ENCODE data around the gene SPECC1L. TPM values are rescaled to one million over a fixed set of nuclear protein-coding genes. Genes with fewer than 3 reads are reported as not detected.
A peak's percentile ranks its signal among the peaks of the same experiment; 100 is the strongest.

The SPECC1L gene
- total RNA-seq, 1 donor from 2014 or later: 69.2 TPM

DNA sequence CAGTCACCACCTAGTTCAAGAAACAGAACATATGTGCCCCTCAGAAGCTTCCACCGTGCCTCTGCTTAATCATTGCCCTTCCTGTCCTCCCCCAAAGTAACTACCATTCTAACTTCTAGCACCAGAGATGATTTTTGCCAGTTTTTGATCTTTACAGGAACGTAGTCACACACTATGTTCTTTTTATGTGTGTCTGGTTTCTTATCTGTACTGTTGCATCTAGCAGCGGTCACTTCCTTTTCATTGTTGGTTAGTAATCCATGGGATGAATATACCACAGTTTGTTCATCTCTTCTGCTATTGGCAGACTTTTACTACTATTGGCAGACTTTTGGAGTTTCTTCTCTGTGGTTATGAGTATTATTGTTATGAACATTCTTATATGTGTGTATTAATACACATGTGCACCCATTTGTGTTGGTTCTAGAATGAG, 34.6 kb downstream of the SPECC1L start:
- no peaks in the 10 kb centered on the region for H3K9me3 ChIP-seq (ENCODE audit: insufficient read depth, low read depth, low read length)
- H3K79me2 ChIP-seq (ENCODE audit: insufficient read depth, low read length): peaks cover 65% of the 10 kb centered on the region
- no peak overlapping the region for H3K27ac Mint-ChIP-seq (ENCODE audit: unreplicated experiment)
- H3K27me3 Mint-ChIP-seq (ENCODE audit: low read depth, unreplicated experiment): no peaks in the 10 kb centered on the region
- H3K4me2 ChIP-seq (ENCODE audit: low read length): peak overlapping the region; percentile 30
- no peak overlapping the region for H3K27ac ChIP-seq (ENCODE audit: low read depth, low read length)
- H3K4me1 Mint-ChIP-seq (ENCODE audit: low read depth, unreplicated experiment): peaks cover 30% of the 10 kb centered on the region
- TF ChIP-seq, protein P1, sequence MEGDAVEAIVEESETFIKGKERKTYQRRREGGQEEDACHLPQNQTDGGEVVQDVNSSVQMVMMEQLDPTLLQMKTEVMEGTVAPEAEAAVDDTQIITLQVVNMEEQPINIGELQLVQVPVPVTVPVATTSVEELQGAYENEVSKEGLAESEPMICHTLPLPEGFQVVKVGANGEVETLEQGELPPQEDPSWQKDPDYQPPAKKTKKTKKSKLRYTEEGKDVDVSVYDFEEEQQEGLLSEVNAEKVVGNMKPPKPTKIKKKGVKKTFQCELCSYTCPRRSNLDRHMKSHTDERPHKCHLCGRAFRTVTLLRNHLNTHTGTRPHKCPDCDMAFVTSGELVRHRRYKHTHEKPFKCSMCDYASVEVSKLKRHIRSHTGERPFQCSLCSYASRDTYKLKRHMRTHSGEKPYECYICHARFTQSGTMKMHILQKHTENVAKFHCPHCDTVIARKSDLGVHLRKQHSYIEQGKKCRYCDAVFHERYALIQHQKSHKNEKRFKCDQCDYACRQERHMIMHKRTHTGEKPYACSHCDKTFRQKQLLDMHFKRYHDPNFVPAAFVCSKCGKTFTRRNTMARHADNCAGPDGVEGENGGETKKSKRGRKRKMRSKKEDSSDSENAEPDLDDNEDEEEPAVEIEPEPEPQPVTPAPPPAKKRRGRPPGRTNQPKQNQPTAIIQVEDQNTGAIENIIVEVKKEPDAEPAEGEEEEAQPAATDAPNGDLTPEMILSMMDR (IDR thresholded peaks at IDR 0.05; ENCODE audit: insufficient read depth, low read depth, low read length): no peak
- TF ChIP-seq EZH2 (IDR thresholded peaks at IDR 0.05; ENCODE audit: insufficient read depth, low read length): no peak
- H3K27me3 ChIP-seq (ENCODE audit: insufficient read depth, low read length): no peaks in the 10 kb centered on the region
- H4K20me1 ChIP-seq (ENCODE audit: insufficient read depth, low read length): peaks cover 66% of the 10 kb centered on the region
- no peak overlapping the region for H3K4me3 Mint-ChIP-seq (ENCODE audit: unreplicated experiment)
- peaks cover 3% of the 10 kb centered on the region for H3K4me1 ChIP-seq (ENCODE audit: insufficient read depth, low read length)
- H3K9me3 Mint-ChIP-seq (ENCODE audit: unreplicated experiment): peaks cover 3% of the 10 kb centered on the region
- peak; percentile 71 for DNase-seq (ENCODE audit: low read depth)
- no peak overlapping the region for H3K4me3 ChIP-seq (ENCODE audit: insufficient read depth, low read depth, low read length)
- H2AFZ ChIP-seq (ENCODE audit: low read depth, low read length): no peak overlapping the region
- peaks cover 8% of the 10 kb centered on the region for H3K36me3 Mint-ChIP-seq (ENCODE audit: low read depth, unreplicated experiment)
- peaks cover 14% of the 10 kb centered on the region for H3K36me3 ChIP-seq (ENCODE audit: insufficient read depth, low read length)
- no peak overlapping the region for H3K9ac ChIP-seq (ENCODE audit: low read length)
- no peak for FAIRE-seq

DNA sequence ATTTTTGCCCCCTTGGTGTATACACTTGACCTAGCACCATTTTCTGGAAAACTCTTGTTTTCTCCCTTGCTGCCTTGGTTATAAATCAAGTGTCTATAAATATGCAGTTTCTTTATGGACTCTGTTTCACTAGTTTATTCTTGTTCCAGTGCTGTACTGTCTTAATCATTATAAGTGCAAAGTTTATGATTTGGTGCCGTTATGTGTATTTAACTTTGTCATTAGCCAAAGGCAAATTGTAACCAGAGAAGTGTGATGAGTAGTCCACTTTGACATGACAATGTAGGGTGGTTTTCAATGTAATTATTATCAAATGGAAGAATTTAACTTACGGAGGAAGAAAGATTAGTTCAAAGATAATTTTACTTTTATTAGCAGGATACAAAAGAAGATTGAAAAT, 40.3 kb downstream of the SPECC1L start:
- H3K79me2 ChIP-seq (ENCODE audit: insufficient read depth, low read length): peaks cover 49% of the 10 kb centered on the region
- H3K4me1 Mint-ChIP-seq (ENCODE audit: low read depth, unreplicated experiment): no peaks in the 10 kb centered on the region
- peak; percentile 39 for FAIRE-seq

More for the DNA sequence above, 40.3 kb downstream of the SPECC1L start:
- no peak overlapping the region for H3K4me2 ChIP-seq (ENCODE audit: low read length)
- H3K27me3 ChIP-seq (ENCODE audit: insufficient read depth, low read length): no peaks in the 10 kb centered on the region
- H4K20me1 ChIP-seq (ENCODE audit: insufficient read depth, low read length): peaks cover 50% of the 10 kb centered on the region
- Mint-ChIP-seq H3K27me3 (ENCODE audit: low read depth, unreplicated experiment) (no peaks in the 10 kb centered on the region), H3K27ac (ENCODE audit: unreplicated experiment) (no peak overlapping the region), H3K36me3 (ENCODE audit: low read depth, unreplicated experiment) (peaks cover 6% of the 10 kb centered on the region), H3K9me3 (ENCODE audit: unreplicated experiment) (peaks cover 3% of the 10 kb centered on the region), H3K4me3 (ENCODE audit: unreplicated experiment) (no peak overlapping the region)
- DNase-seq (ENCODE audit: low read depth): no peak
- no peaks in the 10 kb centered on the region for H3K9me3 ChIP-seq (ENCODE audit: insufficient read depth, low read depth, low read length)
- H3K9ac ChIP-seq (ENCODE audit: low read length): no peak overlapping the region
- no peaks in the 10 kb centered on the region for H3K4me1 ChIP-seq (ENCODE audit: insufficient read depth, low read length)
- no peak for TF ChIP-seq EZH2 (IDR thresholded peaks at IDR 0.05; ENCODE audit: insufficient read depth, low read length)
- TF ChIP-seq, protein P1 (IDR thresholded peaks at IDR 0.05; ENCODE audit: insufficient read depth, low read depth, low read length): no peak
- H3K4me3 ChIP-seq (ENCODE audit: insufficient read depth, low read depth, low read length): no peak overlapping the region
- peaks cover 19% of the 10 kb centered on the region for H3K36me3 ChIP-seq (ENCODE audit: insufficient read depth, low read length)
- no peak overlapping the region for H2AFZ ChIP-seq (ENCODE audit: low read depth, low read length)
- H3K27ac ChIP-seq (ENCODE audit: low read depth, low read length): no peak overlapping the region
